AG04450 (cell line): ENCODE measurements around the gene ING2. TPM values are rescaled to one million over a fixed set of nuclear protein-coding genes. Genes with fewer than 3 reads are reported as not detected.
"Not testable (repeated sequence)": the region's sequence is repeated elsewhere in the genome, so short reads cannot be mapped to it uniquely, and the experiment has no call there.

Experiments used
- CTCF ChIA-PET: fragments of 300-600, 350-600 bp; formaldehyde crosslinking; extraction: SDS; loops from one replicate; lab custom pipeline; 2022; ENCODE audit warnings: antibody characterized with exemption, inconsistent platforms; lab: Charles Lee
- POLR2A ChIA-PET: fragments of 350-600 bp; formaldehyde crosslinking; extraction: SDS; loops from one replicate; lab custom pipeline; 2021; ENCODE audit warnings: antibody characterized with exemption, inconsistent platforms; lab: Yijun Ruan, JAX
- DNase-seq: peaks from one replicate; pipeline ENCODE4 v3.0.0-alpha.2; 2011; ENCODE audit warnings: low read depth, low spot score
- H3K27ac ChIP-seq: one replicate; pipeline ENCODE4 v1.5.1; 2012; ENCODE audit warnings: low read depth, low read length, control low read depth
- H3K27me3 ChIP-seq: one replicate; pipeline ENCODE4 v1.6.0; 2012; ENCODE audit warnings: low read length; ENCODE audit not compliant: control insufficient read depth, insufficient read depth
- H3K4me3 ChIP-seq: 2 replicates; pipeline ENCODE4 v1.5.1; 2011; ENCODE audit warnings: mild to moderate bottlenecking, low read depth, low read length, control low read depth
- H3K9me3 ChIP-seq: 2 replicates; pipeline ENCODE4 v1.5.1; 2012; ENCODE audit warnings: low read length; ENCODE audit not compliant: control insufficient read depth, insufficient read depth
- CTCF ChIP-seq: IDR thresholded peaks from 2 replicates; pipeline ENCODE4 v1.5.1; 2011; ENCODE audit warnings: low read depth, low read length, control low read depth, inconsistent platforms
- polyA plus RNA-seq: library from polyadenylated mRNA; depleted of rRNA; stranded (reverse); fragments of >200 nt; gene quantifications from 2 replicates; pipeline ENCODE4 v1.2.3, GENCODE V29; 2011

The ING2 gene
- polyA plus RNA-seq, 1 experiment: 10.6 TPM

- H3K9me3 ChIP-seq: no peaks in the 10 kb centered on the region
- H3K4me3 ChIP-seq: no peak overlapping the region
- H3K27ac ChIP-seq: no peak overlapping the region
- no peaks in the 10 kb centered on the region for H3K27me3 ChIP-seq
- ChIA-PET CTCF (interaction anchor here (0.9 to 1.7 kb wide), 9 partner anchors 10 to 190 kb away, joined by 3 to 9 read pairs (median 4); no protein-coding TSS in a partner anchor), POLR2A (no interaction called here)
- peak; percentile 84 for TF ChIP-seq CTCF
- DNase-seq: peak; percentile 43
Measured at GRCh38 chr4:183471946-183472708, 32.7 kb upstream of the ING2 start.

- DNase-seq: no peak
- ChIA-PET CTCF (interaction anchor here (0.5 to 1.8 kb wide), 5 partner anchors 111 to 540 kb away, joined by 3 to 5 read pairs (median 3); no protein-coding TSS in a partner anchor), POLR2A (no interaction called here)
- peaks cover 2% of the 10 kb centered on the region for H3K27me3 ChIP-seq
- no peak overlapping the region for H3K4me3 ChIP-seq
- H3K27ac ChIP-seq: no peak overlapping the region
- peaks cover 5% of the 10 kb centered on the region; the same call in 1 of the 2 replicates for H3K9me3 ChIP-seq
- no peak for TF ChIP-seq CTCF
Measured at GRCh38 chr4:183478123-183478522, 26.7 kb upstream of the ING2 start.

- no peak for TF ChIP-seq CTCF
- CTCF ChIA-PET: interaction anchor here (1.2 kb wide), 1 partner anchor 182 kb away, joined by 3 read pairs; no protein-coding TSS in a partner anchor
Measured at GRCh38 chr4:183478926-183479325, 25.9 kb upstream of the ING2 start.

GRCh38 chr4:183482515-183483095, 22.3 kb upstream of the ING2 start:
- H3K27me3 ChIP-seq, CTCF ChIA-PET, H3K9me3 ChIP-seq, H3K27ac ChIP-seq, H3K4me3 ChIP-seq, DNase-seq, POLR2A ChIA-PET: not testable (repeated sequence)

More at GRCh38 chr4:183478926-183479325, 25.9 kb upstream of the ING2 start:
- peaks cover 2% of the 10 kb centered on the region for H3K27me3 ChIP-seq
- H3K4me3 ChIP-seq: no peak overlapping the region
- POLR2A ChIA-PET: no interaction called here
- peaks cover 9% of the 10 kb centered on the region; the same call in 1 of the 2 replicates for H3K9me3 ChIP-seq
- no peak for DNase-seq
- H3K27ac ChIP-seq: no peak overlapping the region

- ChIA-PET POLR2A (no interaction called here), CTCF (no interaction called here)
- no peak for TF ChIP-seq CTCF
- no peaks in the 10 kb centered on the region for H3K27me3 ChIP-seq
- no peak overlapping the region for H3K27ac ChIP-seq
- H3K4me3 ChIP-seq: no peak overlapping the region
- DNase-seq: no peak
- H3K9me3 ChIP-seq: peaks cover 9% of the 10 kb centered on the region; the same call in 1 of the 2 replicates
Measured at GRCh38 chr4:183483997-183484396, 20.9 kb upstream of the ING2 start.
